SK-N-SH (cell line): ENCODE measurements around the gene HM13.

Experiments used
- CTCF ChIP-seq: fragments of 200-600 bp; sonication (generic); IDR thresholded peaks from 2 replicates; pipeline ENCODE4 v1.6.1; 2017; ENCODE audit warnings: antibody characterized with exemption, mild to moderate bottlenecking, moderate library complexity
- JUND ChIP-seq: IDR thresholded peaks from 2 replicates; pipeline ENCODE4 v1.4.0; 2012
- MAX ChIP-seq: IDR thresholded peaks from 2 replicates; pipeline ENCODE4 v1.4.0; 2012; ENCODE audit warnings: low read depth
- NRF1 ChIP-seq: IDR thresholded peaks from 2 replicates; pipeline ENCODE4 v1.6.1; 2012; ENCODE audit warnings: low read depth, mild to moderate bottlenecking, low read length
- PBX3 ChIP-seq: IDR thresholded peaks from 2 replicates; pipeline ENCODE4; 2012
- POLR2AphosphoS5 ChIP-seq: IDR thresholded peaks from 2 replicates; pipeline ENCODE4 v1.6.1; 2012; ENCODE audit warnings: low read depth, low read length
- TF ChIP-seq, protein P1 (sequence below): fragments of 150-350 bp; IDR thresholded peaks from 2 replicates; pipeline ENCODE4 v1.6.1; 2017; ENCODE audit warnings: antibody characterized with exemption, low read length, low read depth, borderline replicate concordance
- TF ChIP-seq, protein P2 (sequence below): IDR thresholded peaks from 2 replicates; pipeline ENCODE4 v1.6.1; 2012; ENCODE audit warnings: mild to moderate bottlenecking, low read depth, low read length, moderate library complexity

- TF ChIP-seq NRF1 (no peak), PBX3 (no peak), POLR2AphosphoS5 (no peak), CTCF (no peak), JUND (no peak), MAX (no peak)
- TF ChIP-seq, protein P1, sequence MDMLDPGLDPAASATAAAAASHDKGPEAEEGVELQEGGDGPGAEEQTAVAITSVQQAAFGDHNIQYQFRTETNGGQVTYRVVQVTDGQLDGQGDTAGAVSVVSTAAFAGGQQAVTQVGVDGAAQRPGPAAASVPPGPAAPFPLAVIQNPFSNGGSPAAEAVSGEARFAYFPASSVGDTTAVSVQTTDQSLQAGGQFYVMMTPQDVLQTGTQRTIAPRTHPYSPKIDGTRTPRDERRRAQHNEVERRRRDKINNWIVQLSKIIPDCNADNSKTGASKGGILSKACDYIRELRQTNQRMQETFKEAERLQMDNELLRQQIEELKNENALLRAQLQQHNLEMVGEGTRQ, result no peak
- TF ChIP-seq, protein P2, sequence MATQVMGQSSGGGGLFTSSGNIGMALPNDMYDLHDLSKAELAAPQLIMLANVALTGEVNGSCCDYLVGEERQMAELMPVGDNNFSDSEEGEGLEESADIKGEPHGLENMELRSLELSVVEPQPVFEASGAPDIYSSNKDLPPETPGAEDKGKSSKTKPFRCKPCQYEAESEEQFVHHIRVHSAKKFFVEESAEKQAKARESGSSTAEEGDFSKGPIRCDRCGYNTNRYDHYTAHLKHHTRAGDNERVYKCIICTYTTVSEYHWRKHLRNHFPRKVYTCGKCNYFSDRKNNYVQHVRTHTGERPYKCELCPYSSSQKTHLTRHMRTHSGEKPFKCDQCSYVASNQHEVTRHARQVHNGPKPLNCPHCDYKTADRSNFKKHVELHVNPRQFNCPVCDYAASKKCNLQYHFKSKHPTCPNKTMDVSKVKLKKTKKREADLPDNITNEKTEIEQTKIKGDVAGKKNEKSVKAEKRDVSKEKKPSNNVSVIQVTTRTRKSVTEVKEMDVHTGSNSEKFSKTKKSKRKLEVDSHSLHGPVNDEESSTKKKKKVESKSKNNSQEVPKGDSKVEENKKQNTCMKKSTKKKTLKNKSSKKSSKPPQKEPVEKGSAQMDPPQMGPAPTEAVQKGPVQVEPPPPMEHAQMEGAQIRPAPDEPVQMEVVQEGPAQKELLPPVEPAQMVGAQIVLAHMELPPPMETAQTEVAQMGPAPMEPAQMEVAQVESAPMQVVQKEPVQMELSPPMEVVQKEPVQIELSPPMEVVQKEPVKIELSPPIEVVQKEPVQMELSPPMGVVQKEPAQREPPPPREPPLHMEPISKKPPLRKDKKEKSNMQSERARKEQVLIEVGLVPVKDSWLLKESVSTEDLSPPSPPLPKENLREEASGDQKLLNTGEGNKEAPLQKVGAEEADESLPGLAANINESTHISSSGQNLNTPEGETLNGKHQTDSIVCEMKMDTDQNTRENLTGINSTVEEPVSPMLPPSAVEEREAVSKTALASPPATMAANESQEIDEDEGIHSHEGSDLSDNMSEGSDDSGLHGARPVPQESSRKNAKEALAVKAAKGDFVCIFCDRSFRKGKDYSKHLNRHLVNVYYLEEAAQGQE, result no peak
Measured at GRCh38 chr20:31590717-31591225, 76.5 kb downstream of the HM13 start.
